Vagina (tissue), 2 donors: ENCODE data around the gene LRPPRC. TPM values are rescaled to one million over a fixed set of nuclear protein-coding genes. Genes with fewer than 3 reads are reported as not detected.

Experiments used
- DNase-seq, 2 donors: peaks; one replicate each; pipeline ENCODE4 v3.0.0-alpha.2; 2017; ENCODE audit errors: extremely low spot score in 2 of 2
- H3K27ac ChIP-seq: fragments of 200-600 bp; sonication (generic); one replicate; pipeline ENCODE4 v1.5.1; 2019
- H3K27me3 ChIP-seq: fragments of 200-600 bp; sonication (generic); one replicate; pipeline ENCODE4 v1.5.1; 2019
- H3K36me3 ChIP-seq, 2 donors: fragments of 200-600 bp; sonication (generic); one replicate each; pipeline ENCODE4 v1.5.1; 2017 to 2019
- H3K4me1 ChIP-seq: fragments of 200-600 bp; sonication (generic); one replicate; pipeline ENCODE4 v1.5.1; 2019
- H3K4me3 ChIP-seq, 2 donors: fragments of 200-600 bp; sonication (generic); 1 replicate in 1 of 2; 2 replicates in 1 of 2; pipeline ENCODE4 v1.5.1; 2016 to 2019
- H3K9me3 ChIP-seq: fragments of 200-600 bp; sonication (generic); one replicate; pipeline ENCODE4 v1.5.1; 2019
- CTCF ChIP-seq, 3 experiments: fragments of 450-650 bp in 2 of 3; fragments of 200-600 bp in 1 of 3; sonication (generic) in 1 of 3; IDR thresholded peaks; one replicate each; pipeline ENCODE4 v1.5.1; 2017 to 2019; ENCODE audit warnings: antibody characterized with exemption in 3 of 3, mild to moderate bottlenecking in 2 of 3, moderate library complexity in 2 of 3
- POLR2A ChIP-seq, 2 donors: fragments of 450-650 bp; IDR thresholded peaks; one replicate each; pipeline ENCODE4 v1.6.1; 2017; ENCODE audit warnings: antibody characterized with exemption in 2 of 2, mild to moderate bottlenecking in 2 of 2, moderate library complexity in 2 of 2
- POLR2AphosphoS5 ChIP-seq, 2 donors: sonication (generic); formaldehyde crosslinking; IDR thresholded peaks; one replicate each; pipeline ENCODE4 v1.9.0; 2017; ENCODE audit warnings: antibody characterized with exemption in 2 of 2, mild to moderate bottlenecking in 2 of 2, low read depth in 1 of 2; ENCODE audit not compliant: insufficient read depth in 1 of 2
- intact Hi-C: fragments of 100-400 bp; cut with DNase I; formaldehyde crosslinking; loops from one replicate; pipeline ENCODE4 v1.15.1; 2023
- total RNA-seq: library from RNA; depleted of rRNA; stranded (reverse); fragments of >200 nt; gene quantifications from one replicate; pipeline ENCODE4 v1.2.3, GENCODE V29; 2016

LRPPRC gene
- total RNA-seq, 1 donor from 2014 or later: 35.4 TPM

DNA sequence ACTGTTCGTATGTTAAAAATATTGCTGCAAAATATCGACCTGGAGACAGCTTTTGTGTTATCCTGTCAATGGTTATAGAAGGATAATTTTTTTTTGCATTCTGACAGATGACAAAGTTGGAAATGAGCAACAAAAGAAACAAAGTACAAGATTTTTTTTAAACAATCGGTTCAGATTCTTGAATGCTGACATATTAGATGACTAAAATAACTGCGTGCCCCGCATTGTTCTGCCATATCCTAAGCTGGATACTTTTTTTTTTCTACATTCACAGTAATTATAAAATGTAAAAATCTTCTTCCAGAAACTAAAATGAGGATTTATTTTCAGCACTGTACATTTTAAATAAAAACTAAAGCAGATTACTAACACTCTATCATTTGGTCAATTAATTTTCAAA lies 89.9 kb downstream of the LRPPRC start:
- no peaks in the 10 kb centered on the region for H3K4me1 ChIP-seq
- H3K9me3 ChIP-seq: no peaks in the 10 kb centered on the region
- H3K27ac ChIP-seq: no peak overlapping the region
- intact Hi-C loops: no loop called here
- H3K36me3 ChIP-seq: peaks cover 0 to 32% of the 10 kb centered on the region in 2 donors
- TF ChIP-seq POLR2AphosphoS5 (IDR thresholded peaks at IDR 0.05; ENCODE audit: insufficient read depth in 1 of 2, low read depth in 1 of 2) (no peak), POLR2A (IDR thresholded peaks at IDR 0.05) (no peak), CTCF (IDR thresholded peaks at IDR 0.05) (no peak)
- DNase-seq: no peak
- no peak overlapping the region for H3K4me3 ChIP-seq
- no peaks in the 10 kb centered on the region for H3K27me3 ChIP-seq

DNA sequence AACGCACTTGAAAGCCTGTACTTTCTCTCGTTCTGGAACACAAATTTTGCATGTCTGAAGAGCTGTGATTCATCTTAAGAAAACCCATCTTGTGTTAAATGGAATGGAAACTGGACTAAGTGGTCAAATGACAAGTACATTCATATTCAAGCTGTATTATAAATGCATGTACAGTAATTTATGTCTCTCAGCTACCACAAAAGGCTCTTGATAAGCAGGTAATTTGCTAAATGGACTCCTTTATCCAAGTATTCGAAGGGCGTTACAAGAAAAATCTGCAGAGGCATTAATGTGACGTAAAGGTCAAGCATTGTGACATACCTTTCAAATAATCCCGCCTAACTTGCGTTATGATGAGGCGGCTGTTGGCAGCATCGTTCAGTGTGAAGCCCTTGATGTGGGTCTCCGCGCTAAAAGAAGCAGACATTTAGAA lies 90.4 kb downstream of the LRPPRC start:
- H3K27ac ChIP-seq: no peak overlapping the region
- peaks cover 0 to 32% of the 10 kb centered on the region in 2 donors for H3K36me3 ChIP-seq
- H3K4me1 ChIP-seq: no peaks in the 10 kb centered on the region
- no peaks in the 10 kb centered on the region for H3K9me3 ChIP-seq
- no peak overlapping the region for H3K4me3 ChIP-seq
- intact Hi-C loops: no loop called here
- TF ChIP-seq POLR2A (IDR thresholded peaks at IDR 0.05): no peak
- TF ChIP-seq CTCF (IDR thresholded peaks at IDR 0.05): no peak
- no peak for TF ChIP-seq POLR2AphosphoS5 (IDR thresholded peaks at IDR 0.05; ENCODE audit: insufficient read depth in 1 of 2, low read depth in 1 of 2)
- no peaks in the 10 kb centered on the region for H3K27me3 ChIP-seq
- DNase-seq: no peak

GRCh38 chr2:43899589-43899988 lies 96.2 kb downstream of the LRPPRC start:
- DNase-seq: no peak
- H3K27ac ChIP-seq: no peak overlapping the region
- H3K9me3 ChIP-seq: no peaks in the 10 kb centered on the region
- intact Hi-C loops: no loop called here
- H3K27me3 ChIP-seq: no peaks in the 10 kb centered on the region
- H3K36me3 ChIP-seq: peaks cover 0 to 21% of the 10 kb centered on the region in 2 donors
- TF ChIP-seq POLR2A (IDR thresholded peaks at IDR 0.05) (no peak), CTCF (IDR thresholded peaks at IDR 0.05) (no peak), POLR2AphosphoS5 (IDR thresholded peaks at IDR 0.05; ENCODE audit: insufficient read depth in 1 of 2, low read depth in 1 of 2) (no peak)
- no peak overlapping the region for H3K4me3 ChIP-seq
- no peaks in the 10 kb centered on the region for H3K4me1 ChIP-seq

DNA sequence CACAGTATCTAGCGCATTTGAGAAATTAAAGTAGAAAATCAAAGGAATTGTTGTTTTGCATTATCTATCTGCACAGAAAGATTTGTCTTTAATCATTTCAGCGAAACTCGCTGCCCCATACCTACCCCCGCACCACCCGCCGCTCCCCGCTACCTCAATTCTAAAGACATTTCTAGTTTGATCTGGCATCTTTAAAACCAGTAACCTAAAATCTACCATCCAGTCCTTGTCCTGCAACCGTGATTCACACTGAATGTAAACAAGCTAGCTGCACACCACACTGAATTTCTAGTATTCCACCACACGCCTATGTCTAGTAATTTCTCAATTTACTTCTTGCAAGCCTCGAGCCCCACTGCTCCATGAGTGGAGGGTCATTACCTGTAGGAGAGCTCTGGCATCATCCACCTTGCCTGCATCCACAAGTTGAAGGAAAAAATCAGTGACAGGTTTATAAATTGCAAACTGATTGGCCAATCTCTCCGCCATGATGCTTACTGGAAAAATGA lies 96.9 kb downstream of the LRPPRC start:
- TF ChIP-seq POLR2A (IDR thresholded peaks at IDR 0.05) (no peak), CTCF (IDR thresholded peaks at IDR 0.05) (no peak), POLR2AphosphoS5 (IDR thresholded peaks at IDR 0.05; ENCODE audit: insufficient read depth in 1 of 2, low read depth in 1 of 2) (no peak)
- intact Hi-C loops: no loop called here

DNA sequence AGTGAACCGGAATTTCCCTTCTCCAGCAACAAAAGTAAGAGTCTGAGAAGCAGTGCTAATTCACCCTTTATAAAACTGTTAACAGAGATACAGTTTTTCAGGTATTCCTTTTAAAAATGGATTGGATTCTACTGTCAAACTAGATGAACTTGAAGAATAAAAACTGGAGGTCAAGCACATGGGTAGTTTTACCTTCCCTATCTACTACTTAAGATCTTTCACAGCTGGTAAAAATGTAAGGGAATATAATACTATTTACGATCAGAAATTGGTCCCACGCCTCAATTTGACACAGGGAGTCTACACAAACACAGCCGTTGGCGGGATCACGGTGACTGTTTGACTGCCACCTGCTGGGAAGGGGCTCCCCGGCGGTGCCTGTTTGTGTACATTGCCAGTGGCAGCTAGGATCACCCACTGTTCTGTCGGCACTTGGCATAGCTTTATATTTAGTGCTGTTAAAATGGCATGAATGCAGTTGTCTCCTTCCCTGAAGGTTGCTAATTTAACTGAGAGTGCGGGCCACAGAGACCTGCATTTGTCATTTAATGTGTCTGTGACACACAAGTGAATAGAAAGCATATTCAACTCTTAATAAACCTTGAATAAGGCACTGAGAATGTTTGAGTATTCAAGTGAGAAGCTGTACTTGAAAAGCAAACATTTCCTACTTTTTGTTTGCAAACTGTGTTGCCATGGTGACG lies 97.5 kb downstream of the LRPPRC start:
- Histone ChIP-seq H3K36me3 (peaks cover 0 to 23% of the 10 kb centered on the region in 2 donors), H3K27me3 (no peaks in the 10 kb centered on the region), H3K4me1 (no peaks in the 10 kb centered on the region), H3K4me3 (no peak overlapping the region), H3K27ac (no peak overlapping the region), H3K9me3 (no peaks in the 10 kb centered on the region)
- intact Hi-C loops: no loop called here
- no peak for TF ChIP-seq POLR2A (IDR thresholded peaks at IDR 0.05)
- TF ChIP-seq CTCF (IDR thresholded peaks at IDR 0.05): no peak
- TF ChIP-seq POLR2AphosphoS5 (IDR thresholded peaks at IDR 0.05; ENCODE audit: insufficient read depth in 1 of 2, low read depth in 1 of 2): no peak
- no peak for DNase-seq

More for the DNA sequence above, 96.9 kb downstream of the LRPPRC start:
- Histone ChIP-seq H3K4me1 (no peaks in the 10 kb centered on the region), H3K27me3 (no peaks in the 10 kb centered on the region), H3K9me3 (no peaks in the 10 kb centered on the region), H3K27ac (no peak overlapping the region), H3K4me3 (no peak overlapping the region), H3K36me3 (peaks cover 0 to 19% of the 10 kb centered on the region in 2 donors)
- no peak for DNase-seq
